HG03558 (cell line): ENCODE results near the gene CD244.
"Not testable (repeated sequence)": the region's sequence is repeated elsewhere in the genome, so short reads cannot be mapped to it uniquely, and the experiment has no call there.

Source experiments
- ATAC-seq: cut with Tn5 transposase; IDR thresholded peaks from one replicate; pipeline ENCODE4 v1.9.1; 2021; ENCODE audit warnings: moderate number of reproducible peaks; ENCODE audit not compliant: unreplicated experiment; ENCODE audit errors: extremely low read depth

Gene CD244, protein sequence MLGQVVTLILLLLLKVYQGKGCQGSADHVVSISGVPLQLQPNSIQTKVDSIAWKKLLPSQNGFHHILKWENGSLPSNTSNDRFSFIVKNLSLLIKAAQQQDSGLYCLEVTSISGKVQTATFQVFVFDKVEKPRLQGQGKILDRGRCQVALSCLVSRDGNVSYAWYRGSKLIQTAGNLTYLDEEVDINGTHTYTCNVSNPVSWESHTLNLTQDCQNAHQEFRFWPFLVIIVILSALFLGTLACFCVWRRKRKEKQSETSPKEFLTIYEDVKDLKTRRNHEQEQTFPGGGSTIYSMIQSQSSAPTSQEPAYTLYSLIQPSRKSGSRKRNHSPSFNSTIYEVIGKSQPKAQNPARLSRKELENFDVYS

DNA sequence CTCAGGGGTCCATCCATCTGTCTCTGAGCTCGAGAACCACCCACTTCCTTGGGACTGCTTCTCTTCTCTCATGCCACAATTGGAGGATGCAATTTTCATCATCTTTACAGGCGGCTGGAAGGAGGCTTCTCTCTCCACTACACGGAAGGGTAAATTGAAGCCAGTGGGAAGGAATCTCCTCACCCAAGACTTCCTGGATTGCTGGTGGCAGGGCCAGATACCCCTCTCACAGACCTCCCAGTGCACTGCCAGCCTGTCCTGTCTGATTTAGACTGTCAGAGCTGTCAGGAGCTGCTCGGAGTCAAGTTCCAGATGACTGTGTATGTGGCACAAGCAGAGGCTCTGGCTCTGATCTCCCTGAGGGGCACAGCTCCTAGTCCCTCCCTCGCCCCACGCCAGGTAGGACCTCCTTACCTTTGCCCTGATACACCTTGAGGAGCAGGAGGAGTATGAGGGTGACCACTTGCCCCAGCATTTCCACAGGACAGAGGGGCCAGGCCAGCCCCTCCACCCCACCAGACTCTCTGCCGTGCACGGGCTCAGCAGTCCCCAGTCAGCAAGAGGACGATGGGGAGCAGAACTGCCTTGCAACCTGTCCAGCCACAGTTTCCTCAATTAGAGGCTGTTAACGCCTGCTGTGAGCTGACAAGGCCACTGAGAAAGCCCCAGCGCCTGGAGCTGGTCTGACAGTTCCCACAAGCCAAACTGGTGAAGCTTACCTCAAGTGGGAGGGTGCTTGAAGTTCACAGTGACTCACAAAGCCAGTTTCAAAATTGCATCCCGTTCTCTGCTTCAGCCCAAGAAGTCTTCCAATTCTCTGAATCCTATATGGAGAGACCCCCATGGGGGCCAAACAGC lies at the start of gene CD244:
Gene CD244 (minus strand): TSS at position 685 of the 858 bp plus-strand sequence. CDS start 210 bp downstream, at position 475.
- peak; percentile 54 for ATAC-seq

DNA sequence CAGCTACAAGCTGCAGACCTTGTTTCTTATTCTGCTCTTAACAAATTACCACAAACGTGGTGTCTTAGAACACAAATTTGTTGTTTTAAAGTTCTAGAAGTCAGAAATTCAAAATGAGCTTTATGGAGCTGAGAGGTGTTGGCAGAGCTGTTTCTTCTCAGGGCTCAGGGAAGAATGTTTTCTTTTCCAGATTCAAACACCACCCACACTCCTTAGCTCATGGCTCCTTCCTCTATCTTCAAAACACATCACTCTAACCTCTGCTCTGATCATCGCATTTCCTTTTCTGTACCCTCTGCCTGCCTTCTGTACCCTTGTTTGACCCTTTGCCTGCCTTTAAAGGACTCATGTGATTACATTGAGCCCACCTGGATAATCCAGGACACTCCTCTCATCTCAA lies 49.2 kb upstream of the CD244 start:
- no peak for ATAC-seq

DNA sequence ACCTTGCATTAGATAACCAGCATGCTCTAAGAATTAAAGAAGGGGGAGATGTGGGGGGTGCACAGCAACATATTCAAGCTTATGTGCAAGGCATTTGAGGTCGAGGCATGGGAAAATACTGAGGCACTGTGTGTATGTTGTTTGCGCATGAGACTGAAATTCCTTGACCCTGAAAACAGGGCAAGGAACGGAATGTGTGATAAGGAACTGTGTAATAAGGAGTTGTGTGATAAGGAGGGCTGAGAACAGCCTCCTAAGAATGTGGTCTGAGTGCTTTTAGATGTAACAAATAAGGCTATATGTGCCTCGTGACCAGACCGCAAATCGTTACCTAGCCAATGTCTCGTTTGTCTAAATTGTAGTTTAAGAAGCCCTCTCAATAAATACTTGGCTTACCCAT lies 48.8 kb upstream of the CD244 start:
- no peak for ATAC-seq

DNA sequence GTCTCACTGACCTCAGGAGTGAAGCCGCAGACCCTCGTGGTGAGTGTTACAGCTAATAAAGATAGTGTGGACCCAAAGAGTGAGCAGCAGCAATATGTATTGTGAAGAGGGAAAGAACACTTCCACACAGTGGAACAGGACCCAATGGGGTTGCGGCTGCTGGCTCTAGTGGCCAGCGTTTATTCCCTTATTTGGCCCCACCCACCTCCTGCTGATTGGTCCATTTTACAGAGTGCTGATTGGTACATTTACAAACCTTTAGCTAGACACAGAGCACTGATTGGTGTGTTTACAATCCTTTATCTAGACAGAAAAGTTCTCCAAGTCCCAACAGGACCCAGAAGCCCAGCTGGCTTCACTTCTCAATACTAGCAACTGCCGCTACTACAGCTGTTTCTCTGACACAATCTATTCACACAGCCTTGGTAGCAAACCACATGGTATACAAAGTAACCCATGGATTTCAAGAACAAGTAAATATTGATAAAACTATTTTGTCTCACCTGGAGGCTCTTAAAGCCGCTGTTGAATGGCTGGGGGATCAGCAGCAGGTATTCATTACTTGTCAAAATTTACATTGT lies 47.6 kb upstream of the CD244 start:
- no peak for ATAC-seq

DNA sequence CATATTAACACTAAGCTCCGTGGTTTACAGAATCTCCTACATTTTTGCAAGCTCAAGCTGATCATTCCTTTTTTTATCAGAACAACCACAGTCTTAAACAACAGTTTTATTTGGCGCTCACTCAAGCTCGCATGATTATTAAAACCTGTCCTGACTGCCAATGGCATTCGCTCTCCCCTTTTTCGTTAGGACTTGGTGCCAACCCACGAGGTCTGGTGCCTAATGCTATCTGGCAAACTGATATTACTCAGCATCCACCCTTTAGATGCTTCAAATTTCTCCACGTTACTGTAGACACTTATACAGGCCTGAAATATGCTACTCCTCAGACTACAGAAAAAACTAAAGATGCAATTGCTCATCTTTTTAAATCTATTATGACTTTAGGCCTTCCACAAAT lies 45.3 kb upstream of the CD244 start:
- ATAC-seq: no peak

DNA sequence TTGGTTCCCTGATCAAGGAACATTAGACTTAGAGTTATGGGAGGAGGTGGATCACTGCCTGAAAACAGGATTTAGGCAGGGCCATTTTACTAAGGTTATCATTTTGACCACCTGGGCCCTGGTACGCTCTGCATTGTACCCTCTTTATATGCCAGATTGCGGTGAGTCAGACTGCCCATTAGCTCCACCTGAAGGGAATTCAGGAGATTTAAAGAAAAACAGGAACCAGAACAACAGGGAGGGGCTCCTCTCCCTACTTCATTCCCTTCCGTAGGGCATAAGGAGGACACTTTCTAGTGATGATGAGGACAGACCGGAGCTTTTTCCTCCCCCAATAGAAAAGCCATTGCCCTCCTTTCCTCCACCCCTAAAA lies 42.9 kb upstream of the CD244 start:
- no peak for ATAC-seq

DNA sequence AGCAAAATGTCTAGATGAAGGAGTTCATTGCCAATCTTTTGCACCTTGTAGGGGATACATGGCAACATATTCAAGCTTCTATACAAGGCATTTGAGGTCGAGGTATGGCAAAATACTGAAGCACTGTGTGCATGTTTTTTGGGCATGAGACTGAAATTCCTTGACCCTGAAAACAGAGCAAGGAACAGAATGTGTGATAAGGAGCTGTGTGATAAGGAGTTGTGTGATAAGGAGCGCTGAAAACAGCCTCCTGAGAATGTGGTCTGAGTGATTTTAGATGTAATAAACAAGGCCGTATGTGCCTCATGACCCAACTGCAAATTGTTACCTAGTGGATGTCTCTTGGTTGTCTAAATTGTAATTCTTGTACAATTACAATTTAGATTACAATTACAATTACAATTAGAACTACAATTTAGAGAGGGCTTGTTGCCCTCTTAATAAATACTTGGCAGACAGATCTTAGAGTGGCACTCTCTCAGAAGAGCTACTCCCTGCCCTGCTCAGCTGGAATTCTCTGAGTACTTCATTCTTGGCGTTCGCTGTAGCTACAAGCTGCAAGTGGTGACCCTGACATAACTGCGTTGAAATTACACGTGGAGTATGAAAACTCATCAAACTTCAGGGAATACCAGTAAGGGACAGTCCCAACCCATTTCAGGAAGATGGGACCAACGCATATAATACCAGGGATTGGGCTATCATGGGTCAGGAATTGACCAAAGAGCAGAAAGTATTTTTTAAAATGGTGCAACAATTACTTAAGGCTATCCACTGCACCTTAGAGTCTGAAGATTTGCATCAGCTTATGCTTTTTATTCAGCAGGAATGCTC lies 42.3 kb upstream of the CD244 start:
- ATAC-seq: no peak

DNA sequence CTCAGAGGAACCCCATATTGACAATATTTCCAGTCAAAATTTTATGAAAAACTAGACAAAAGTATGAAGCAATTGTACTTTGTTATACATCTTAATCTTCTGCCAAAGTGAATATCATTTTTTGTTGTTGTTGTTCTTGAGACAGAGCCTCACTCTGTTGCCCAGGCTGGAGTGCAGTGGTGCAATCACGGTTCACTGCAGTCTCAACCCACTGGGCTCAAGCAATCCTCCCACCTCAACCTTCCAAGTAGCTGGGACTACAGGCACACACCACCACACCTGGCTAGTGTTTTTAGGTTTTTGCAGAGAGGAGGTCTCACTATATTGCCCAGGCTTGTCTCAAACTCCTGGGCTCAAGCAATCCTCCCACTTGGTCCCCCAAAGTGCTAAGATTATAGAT lies 39.6 kb upstream of the CD244 start:
- not testable (repeated sequence) for ATAC-seq

DNA sequence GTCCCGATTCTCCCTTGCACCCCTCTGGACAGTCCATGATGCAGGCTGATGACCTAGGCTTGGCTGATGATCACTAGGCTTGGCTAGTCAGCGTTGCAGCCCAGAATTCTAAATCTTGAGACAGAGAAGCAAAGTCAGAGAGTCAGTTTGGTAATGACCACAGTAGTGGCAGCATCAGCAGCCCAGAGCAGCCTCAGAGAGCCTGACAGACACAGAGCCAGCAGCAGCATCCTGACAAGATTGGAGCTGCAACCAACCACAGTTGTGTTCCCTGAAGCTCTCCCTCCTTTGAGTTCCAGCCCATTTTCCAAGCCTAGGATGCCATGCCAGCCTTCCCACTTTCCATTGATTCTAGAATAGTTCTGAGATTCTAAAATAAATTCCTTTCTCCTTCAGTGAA lies 39.1 kb upstream of the CD244 start:
- no peak for ATAC-seq

DNA sequence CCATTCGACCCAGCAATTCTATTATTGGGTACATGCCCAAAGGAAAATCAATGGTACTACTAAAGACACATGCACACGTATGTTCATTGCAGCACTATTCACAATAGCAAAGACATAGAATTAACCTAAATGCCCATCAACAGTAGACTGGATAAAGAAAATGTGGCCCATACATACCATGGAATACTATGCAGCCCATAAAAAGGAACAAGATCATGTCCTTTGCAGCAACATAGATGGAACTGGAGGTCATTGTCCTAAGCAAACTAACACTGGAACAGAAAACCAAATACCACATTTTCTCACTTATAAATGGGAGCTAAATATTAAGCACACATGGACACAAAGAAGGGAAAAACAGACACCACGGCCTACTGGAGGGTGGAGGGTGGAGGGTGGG lies 38.0 kb upstream of the CD244 start:
- ATAC-seq: not testable (repeated sequence)

DNA sequence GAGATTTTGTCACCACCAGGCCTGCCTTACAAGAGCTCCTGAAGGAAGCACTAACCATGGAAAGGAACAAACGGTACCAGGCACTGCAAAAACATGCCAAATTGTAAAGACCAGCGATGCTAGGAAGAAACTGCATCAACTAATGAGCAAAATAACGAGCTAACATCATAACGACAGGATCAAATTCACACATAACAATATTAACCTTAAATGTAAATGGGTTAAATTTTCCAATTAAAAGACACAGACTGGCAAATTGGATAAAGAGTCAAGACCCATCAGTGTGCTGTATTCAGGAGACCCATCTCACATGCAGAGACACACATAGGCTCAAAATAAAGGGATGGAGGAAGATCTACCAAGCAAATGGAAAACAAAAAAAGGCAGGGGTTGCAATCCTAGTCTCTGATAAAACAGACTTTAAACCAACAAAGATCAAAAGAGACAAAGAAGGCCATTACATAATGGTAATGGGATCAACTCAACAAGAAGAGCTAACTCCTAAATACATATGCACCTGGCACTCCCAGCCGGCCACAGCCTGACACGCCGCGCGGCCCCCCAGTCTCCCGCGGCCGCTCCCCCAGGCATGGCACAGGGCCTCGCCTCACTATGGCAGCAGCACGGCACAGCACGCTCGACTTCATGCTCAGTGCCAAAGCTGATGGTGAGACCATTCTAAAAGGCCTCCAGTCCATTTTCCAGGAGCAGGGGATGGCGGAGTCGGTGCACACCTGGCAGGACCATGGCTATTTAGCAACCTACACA lies 31.9 kb upstream of the CD244 start:
- not testable (repeated sequence) for ATAC-seq

DNA sequence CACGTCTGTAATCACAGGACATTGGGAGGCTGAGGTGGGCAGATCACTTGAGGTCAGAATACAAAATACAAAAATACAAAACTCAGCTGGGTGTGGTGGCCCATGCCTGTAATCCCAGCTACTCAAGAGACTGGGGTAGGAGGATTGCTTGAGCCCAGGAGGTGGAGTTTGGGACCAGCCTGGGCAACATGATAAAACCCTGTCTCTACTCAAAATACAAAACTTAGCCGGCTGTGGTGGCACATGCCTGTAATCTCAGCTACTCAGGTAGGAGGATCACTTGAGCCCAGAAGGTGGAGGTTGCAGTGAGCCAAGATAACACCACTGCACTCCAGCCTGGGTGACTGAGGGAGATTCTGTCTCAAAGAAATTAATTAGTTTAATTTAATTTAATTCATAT lies 28.8 kb upstream of the CD244 start:
- no peak for ATAC-seq

DNA sequence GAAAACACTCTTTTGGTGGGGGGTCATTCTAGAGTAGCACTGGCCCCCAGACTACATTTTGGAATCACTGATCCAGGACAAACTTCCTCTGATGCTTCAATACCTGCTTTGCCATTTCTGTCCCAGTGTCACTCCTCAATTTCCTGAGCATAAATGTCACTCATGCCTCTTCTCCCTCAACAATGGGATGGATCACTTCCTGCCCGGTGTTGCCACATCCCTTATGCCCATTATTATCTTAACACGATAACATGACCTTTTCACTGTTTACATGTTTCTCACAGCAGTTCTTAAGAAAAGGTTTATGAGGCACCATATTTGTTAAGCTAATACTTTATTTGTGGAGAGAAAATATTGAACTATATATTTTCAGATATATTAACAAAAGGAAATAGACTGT lies 26.2 kb upstream of the CD244 start:
- no peak for ATAC-seq

DNA sequence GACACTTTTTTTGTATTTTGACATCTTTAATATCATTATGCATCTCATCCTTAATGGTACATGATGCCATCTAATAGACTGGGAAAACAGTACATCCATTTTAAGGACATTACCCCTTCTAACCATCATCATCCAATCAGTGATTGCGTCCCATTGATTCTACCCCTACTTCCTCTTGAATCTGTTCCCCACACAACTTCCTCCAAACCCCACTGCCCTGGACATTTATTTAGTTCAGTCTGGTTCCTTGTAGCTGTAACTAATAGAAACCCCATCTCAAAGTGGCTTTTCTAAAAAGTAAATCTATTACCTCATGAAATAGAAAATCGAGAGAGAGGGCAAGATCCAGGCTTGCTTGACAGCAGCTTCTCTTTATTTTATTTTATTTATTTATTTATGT lies 24.4 kb upstream of the CD244 start:
- ATAC-seq: no peak

DNA sequence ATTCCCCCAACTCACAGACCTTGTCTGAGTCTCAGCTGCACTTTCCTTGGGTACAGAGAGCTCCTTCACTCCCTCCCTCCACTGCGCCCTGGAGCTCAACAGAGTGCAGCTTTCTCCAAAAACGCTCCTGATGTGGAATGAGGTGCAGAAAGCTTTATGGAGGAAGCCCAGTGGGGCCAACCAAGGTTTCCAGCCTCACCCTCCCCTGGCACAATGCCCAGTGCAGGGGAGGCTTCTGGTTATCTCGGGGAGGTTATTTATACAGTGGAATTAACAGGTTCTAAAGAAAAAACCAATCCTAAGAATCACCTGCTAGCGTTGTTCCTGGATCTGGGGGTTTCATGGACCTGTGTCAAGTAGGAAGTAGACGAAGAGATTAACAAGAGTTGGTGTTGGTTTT lies 22.4 kb upstream of the CD244 start, which contains the start of gene ITLN1:
Gene ITLN1 (minus strand): TSS at position 139 of the 400 bp plus-strand sequence. CDS start 303 bp downstream, outside the sequence.
- ATAC-seq: no peak

DNA sequence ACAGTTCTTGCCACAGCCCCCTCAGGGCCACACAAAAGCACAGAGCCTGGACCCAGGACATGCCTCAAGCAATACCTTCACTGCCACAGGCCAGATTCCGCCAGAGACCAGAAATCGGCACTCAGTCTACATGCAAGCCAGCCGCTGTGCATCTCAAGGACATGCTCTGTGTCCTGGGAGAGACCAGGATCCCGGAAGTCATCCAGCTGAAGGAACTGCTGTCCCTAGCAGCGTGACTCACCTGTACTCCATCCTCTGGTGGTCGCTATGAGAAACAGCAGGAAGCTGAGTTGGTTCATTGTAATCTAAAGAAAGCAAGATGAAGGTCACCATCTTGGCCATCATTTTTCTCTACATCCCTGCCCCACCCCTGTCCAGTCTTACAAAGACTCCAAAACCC lies 21.9 kb upstream of the CD244 start:
- no peak for ATAC-seq

DNA sequence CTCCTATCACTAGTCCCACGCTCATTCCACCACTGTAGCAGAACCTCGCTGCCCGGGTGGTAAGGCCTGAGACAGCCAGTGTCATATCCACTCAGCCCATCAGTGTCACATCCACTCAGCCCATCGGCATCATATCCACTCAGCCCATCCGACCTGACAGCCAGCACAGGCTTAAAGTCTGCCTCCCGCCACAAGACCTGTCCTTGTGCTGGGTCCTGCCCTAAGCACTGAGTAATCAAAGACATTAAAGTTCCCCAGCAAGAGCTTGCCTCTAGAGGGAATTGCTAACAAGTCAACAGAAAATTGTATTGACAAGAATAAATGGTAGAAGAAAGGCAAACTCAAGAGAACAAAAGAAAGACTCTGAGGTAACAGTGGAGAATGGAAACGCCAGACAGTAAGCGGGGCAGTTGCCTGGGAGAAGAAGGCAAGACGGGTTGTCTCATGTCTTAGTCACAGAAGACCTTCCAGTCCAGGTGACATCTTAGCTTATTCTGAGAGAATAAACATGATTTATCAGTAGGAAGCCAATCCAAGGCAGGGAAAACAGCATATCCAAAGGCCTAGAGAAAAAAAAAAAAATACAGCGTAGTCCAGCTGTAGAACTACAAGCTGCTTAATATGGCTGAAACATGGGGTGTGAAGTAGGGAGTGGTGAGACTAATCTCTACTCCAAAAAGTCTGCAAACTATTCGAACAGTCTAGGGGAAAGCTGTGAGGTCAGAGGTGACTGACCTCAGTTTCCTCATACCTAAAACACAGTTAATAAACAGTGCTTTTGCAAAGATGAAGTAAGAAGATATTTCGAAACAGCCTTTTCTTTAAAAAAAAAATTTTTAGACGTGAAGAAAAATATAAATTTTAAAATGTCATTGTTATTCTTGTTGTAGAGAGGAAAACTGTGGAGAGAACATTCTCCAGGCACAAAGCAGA lies 21.2 kb upstream of the CD244 start:
- ATAC-seq: no peak

DNA sequence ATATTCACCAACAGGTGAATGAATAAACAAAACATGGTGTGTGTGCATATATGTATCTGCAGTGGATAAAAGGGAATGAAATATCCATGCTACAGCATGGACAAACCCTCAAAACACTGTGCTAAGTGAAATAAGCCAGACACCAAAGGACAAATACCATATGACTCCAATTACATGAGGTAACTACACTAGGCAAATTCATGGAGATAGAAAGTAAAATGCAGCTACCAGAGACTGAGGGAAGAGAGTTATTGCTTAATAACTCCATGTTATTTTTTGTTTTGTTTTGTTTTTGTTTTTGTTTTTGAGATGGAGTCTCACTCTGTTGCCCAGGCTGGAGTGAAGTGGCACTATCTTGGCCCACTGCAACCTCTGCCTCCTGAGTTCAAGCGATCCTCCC lies 19.9 kb upstream of the CD244 start:
- no peak for ATAC-seq
